ENCODE results near the gene COL8A2. TPM values are rescaled to one million over a fixed set of nuclear protein-coding genes. Genes with fewer than 3 reads are reported as not detected.

The COL8A2 gene
- total RNA-seq, 4 donors from 2014 or later: 1.2 to 16.6 (median 5.8) TPM

- intact Hi-C loops (cut with DNase I; ENCODE audit: low total_unique reads): no loop called here
- Histone ChIP-seq H3K4me3 (no peak overlapping the region), H3K9me3 (no peaks in the 10 kb centered on the region), H3K36me3 (no peaks in the 10 kb centered on the region), H3K27me3 (no peaks in the 10 kb centered on the region), H3K27ac (no peak overlapping the region), H3K4me1 (no peaks in the 10 kb centered on the region)
- no peak for TF ChIP-seq CTCF (IDR thresholded peaks at IDR 0.05)
- TF ChIP-seq POLR2A (IDR thresholded peaks at IDR 0.05): no peak
- DNase-seq: no peak
Measured at GRCh38 chr1:36067871-36068270, 57.2 kb downstream of the COL8A2 start.

- TF ChIP-seq CTCF (IDR thresholded peaks at IDR 0.05) (no peak), POLR2A (IDR thresholded peaks at IDR 0.05) (no peak)
- H3K9me3 ChIP-seq: no peaks in the 10 kb centered on the region
- intact Hi-C loops (cut with DNase I; ENCODE audit: low total_unique reads): no loop called here
- H3K4me1 ChIP-seq: no peaks in the 10 kb centered on the region
- no peak for DNase-seq
- H3K4me3 ChIP-seq: no peak overlapping the region
- H3K27ac ChIP-seq: no peak overlapping the region
- H3K36me3 ChIP-seq: no peaks in the 10 kb centered on the region
- no peaks in the 10 kb centered on the region for H3K27me3 ChIP-seq
Measured at GRCh38 chr1:36062315-36062714, 62.7 kb downstream of the COL8A2 start.

GRCh38 chr1:36055706-36056105, 69.3 kb downstream of the COL8A2 start:
- Histone ChIP-seq H3K9me3 (no peaks in the 10 kb centered on the region), H3K27ac (no peak overlapping the region), H3K27me3 (no peaks in the 10 kb centered on the region), H3K4me1 (no peaks in the 10 kb centered on the region), H3K4me3 (no peak overlapping the region), H3K36me3 (no peaks in the 10 kb centered on the region)
- intact Hi-C loops (cut with DNase I; ENCODE audit: low total_unique reads): no loop called here
- no peak for DNase-seq
- TF ChIP-seq POLR2A (IDR thresholded peaks at IDR 0.05): no peak
- no peak for TF ChIP-seq CTCF (IDR thresholded peaks at IDR 0.05)

- Histone ChIP-seq H3K36me3 (no peaks in the 10 kb centered on the region), H3K4me3 (no peak overlapping the region), H3K9me3 (no peaks in the 10 kb centered on the region), H3K27ac (no peak overlapping the region), H3K4me1 (no peaks in the 10 kb centered on the region), H3K27me3 (no peaks in the 10 kb centered on the region)
- TF ChIP-seq POLR2A (IDR thresholded peaks at IDR 0.05) (no peak), CTCF (IDR thresholded peaks at IDR 0.05) (no peak)
- intact Hi-C loops (cut with DNase I; ENCODE audit: low total_unique reads): no loop called here
- DNase-seq: no peak
Measured at GRCh38 chr1:36053978-36054377, 71.0 kb downstream of the COL8A2 start.

GRCh38 chr1:36051821-36052220, 73.2 kb downstream of the COL8A2 start:
- Histone ChIP-seq H3K9me3 (no peaks in the 10 kb centered on the region), H3K4me1 (no peaks in the 10 kb centered on the region), H3K27ac (no peak overlapping the region), H3K4me3 (no peak overlapping the region), H3K27me3 (no peaks in the 10 kb centered on the region), H3K36me3 (no peaks in the 10 kb centered on the region)
- intact Hi-C loops (cut with DNase I; ENCODE audit: low total_unique reads): no loop called here
- TF ChIP-seq CTCF (IDR thresholded peaks at IDR 0.05) (no peak), POLR2A (IDR thresholded peaks at IDR 0.05) (no peak)
- DNase-seq: no peak

Other genes starting within 250 kb of the COL8A2 start
- gene AGO1, start 242.0 kb downstream of the COL8A2 start, total RNA-seq: 10 to 100 TPM in 2 of 4 donors, 1 to 10 TPM in 2; 4.1 to 32.8 (median 12.0) TPM
- 10 to 100 TPM; 21.2 to 47.8 (median 36.0) TPM for gene AGO3, start 194.1 kb downstream of the COL8A2 start, total RNA-seq
- gene TEKT2, start 41.1 kb downstream of the COL8A2 start, total RNA-seq: 1 to 10 TPM in 2 of 4 donors, under 1 TPM in 1, not detected in 1; 0.77 to 7.5 (median 1.2) TPM
- 10 to 100 TPM in 3 of 4 donors, 1 to 10 TPM in 1; 9.2 to 23.7 (median 17.2) TPM for gene ADPRS, start 36.3 kb downstream of the COL8A2 start, total RNA-seq
- 10 to 100 TPM; 10.6 to 70.6 (median 38.1) TPM for gene TRAPPC3, start 24.3 kb upstream of the COL8A2 start, total RNA-seq
- gene MAP7D1, start 30.9 kb upstream of the COL8A2 start, total RNA-seq: 100 to 1,000 TPM in 1 of 4 donors, 10 to 100 TPM in 3; 53.5 to 115 (median 77.3) TPM
- gene THRAP3, start 99.2 kb upstream of the COL8A2 start, total RNA-seq: 10 to 100 TPM; 21.3 to 99.1 (median 67.5) TPM
- 10 to 100 TPM in 2 of 4 donors, not detected in 2; 11.3 to 11.8 TPM for gene SH3D21, start 181.1 kb upstream of the COL8A2 start, total RNA-seq
- 100 to 1,000 TPM in 1 of 4 donors, 10 to 100 TPM in 3; 20.9 to 122 (median 62.4) TPM for gene EVA1B, start 198.4 kb upstream of the COL8A2 start, total RNA-seq

Data from uterus (tissue), 4 donors.